ENCODE results near the gene WDPCP.

WDPCP gene

DNA sequence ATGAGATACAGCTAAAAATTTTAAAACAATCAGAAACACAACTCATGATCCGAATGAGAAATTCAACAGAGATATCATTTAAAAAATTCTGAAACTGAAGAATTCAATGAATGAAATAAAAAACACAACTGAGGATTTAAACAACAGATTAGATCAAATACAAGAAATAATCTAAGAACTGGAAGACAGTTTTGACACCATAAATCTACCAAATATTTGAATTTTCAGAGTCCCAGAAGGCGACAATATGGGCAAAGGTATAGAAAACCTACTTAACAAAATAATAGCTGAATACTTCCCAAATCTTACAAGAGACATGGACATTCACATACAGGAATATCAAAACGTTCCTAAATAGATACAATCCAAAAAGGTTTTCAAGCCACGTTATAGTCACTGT lies 315.7 kb downstream of the WDPCP start:
- DNase-seq (ENCODE audit: low read depth): no peak
- H3K4me3 ChIP-seq (ENCODE audit: low read depth, low read length): no peak overlapping the region
- TF ChIP-seq, protein P1, sequence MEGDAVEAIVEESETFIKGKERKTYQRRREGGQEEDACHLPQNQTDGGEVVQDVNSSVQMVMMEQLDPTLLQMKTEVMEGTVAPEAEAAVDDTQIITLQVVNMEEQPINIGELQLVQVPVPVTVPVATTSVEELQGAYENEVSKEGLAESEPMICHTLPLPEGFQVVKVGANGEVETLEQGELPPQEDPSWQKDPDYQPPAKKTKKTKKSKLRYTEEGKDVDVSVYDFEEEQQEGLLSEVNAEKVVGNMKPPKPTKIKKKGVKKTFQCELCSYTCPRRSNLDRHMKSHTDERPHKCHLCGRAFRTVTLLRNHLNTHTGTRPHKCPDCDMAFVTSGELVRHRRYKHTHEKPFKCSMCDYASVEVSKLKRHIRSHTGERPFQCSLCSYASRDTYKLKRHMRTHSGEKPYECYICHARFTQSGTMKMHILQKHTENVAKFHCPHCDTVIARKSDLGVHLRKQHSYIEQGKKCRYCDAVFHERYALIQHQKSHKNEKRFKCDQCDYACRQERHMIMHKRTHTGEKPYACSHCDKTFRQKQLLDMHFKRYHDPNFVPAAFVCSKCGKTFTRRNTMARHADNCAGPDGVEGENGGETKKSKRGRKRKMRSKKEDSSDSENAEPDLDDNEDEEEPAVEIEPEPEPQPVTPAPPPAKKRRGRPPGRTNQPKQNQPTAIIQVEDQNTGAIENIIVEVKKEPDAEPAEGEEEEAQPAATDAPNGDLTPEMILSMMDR (IDR thresholded peaks at IDR 0.05; ENCODE audit: low read depth, low read length): no peak
- TF ChIP-seq MYC (IDR thresholded peaks at IDR 0.05; ENCODE audit: low read depth, low read length): no peak
- TF ChIP-seq POLR2A (IDR thresholded peaks at IDR 0.05; ENCODE audit: extremely low read depth, insufficient read length): no peak
- TF ChIP-seq, protein P2, sequence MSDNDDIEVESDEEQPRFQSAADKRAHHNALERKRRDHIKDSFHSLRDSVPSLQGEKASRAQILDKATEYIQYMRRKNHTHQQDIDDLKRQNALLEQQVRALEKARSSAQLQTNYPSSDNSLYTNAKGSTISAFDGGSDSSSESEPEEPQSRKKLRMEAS (IDR thresholded peaks at IDR 0.05; ENCODE audit: low read depth, low read length): no peak

DNA sequence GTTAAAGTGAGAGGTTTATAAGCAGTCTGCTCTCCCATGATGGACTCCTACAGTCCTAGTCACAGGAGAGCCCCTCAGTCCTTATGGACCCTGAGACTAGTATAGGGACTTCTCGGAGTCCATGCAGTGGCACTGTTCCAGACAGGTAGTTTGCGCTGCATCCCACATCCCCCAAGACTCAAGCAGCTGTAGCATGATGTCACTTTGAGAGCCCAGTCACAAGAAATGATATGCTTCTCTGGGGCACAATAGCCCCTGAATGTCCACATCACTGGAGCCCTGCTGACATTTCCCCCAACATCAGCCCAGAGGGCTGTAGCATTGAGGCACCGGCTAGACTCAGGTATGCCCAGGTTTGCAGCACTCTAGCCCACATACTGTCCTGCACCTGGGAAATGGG lies 317.6 kb downstream of the WDPCP start:
- H3K4me3 ChIP-seq (ENCODE audit: low read depth, low read length): no peak overlapping the region
- DNase-seq (ENCODE audit: low read depth): no peak
- TF ChIP-seq MYC (IDR thresholded peaks at IDR 0.05; ENCODE audit: low read depth, low read length): no peak
- no peak for TF ChIP-seq POLR2A (IDR thresholded peaks at IDR 0.05; ENCODE audit: extremely low read depth, insufficient read length)

DNA sequence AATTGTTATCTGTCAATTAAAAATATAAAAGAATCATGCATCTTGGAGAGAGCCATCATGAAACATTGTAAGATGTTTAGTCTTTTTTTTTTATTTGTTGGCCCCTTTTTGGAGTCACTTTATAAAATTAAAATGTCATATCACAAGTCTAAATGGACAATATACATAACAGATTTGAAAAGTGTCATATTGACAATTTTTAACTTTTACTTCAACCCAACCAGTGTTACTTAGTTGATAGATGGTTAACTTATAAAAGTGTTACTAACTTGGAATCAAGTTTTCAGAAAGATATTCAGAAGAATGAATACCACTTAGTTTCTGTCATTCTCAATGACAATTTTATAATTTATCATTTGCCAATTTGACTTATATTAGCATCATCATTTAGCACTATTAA lies 319.3 kb downstream of the WDPCP start:
- no peak overlapping the region for H3K4me3 ChIP-seq (ENCODE audit: low read depth, low read length)
- DNase-seq (ENCODE audit: low read depth): no peak
- TF ChIP-seq POLR2A (IDR thresholded peaks at IDR 0.05; ENCODE audit: extremely low read depth, insufficient read length): no peak
- TF ChIP-seq, protein P1 (IDR thresholded peaks at IDR 0.05; ENCODE audit: low read depth, low read length): no peak
- TF ChIP-seq, protein P2 (IDR thresholded peaks at IDR 0.05; ENCODE audit: low read depth, low read length): no peak
- TF ChIP-seq MYC (IDR thresholded peaks at IDR 0.05; ENCODE audit: low read depth, low read length): no peak

DNA sequence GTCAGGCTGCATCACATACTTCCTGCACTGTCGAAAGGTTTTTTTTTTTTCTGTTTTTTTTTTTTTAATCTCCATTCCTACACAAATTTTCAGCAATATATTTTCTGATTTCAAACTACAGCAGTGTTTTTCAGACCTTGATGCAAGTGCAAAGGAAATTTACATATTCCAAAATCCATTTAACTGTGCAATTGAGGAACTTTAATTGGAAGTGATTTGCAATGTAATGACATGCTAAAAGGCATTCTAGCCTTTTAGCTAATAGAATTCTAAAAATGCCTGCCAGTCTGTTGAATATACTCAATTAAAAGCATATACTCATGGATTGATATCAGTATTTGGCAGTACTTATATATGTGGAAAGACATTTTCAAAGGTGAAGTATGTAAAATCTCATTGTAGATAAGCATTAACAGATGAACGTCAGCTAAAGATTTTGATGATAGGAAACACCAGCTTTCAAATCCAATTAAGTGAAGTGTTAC lies 327.1 kb downstream of the WDPCP start:
- no peak overlapping the region for H3K4me3 ChIP-seq (ENCODE audit: low read depth, low read length)
- TF ChIP-seq, protein P2 (IDR thresholded peaks at IDR 0.05; ENCODE audit: low read depth, low read length): no peak
- TF ChIP-seq MYC (IDR thresholded peaks at IDR 0.05; ENCODE audit: low read depth, low read length) (no peak), POLR2A (IDR thresholded peaks at IDR 0.05; ENCODE audit: extremely low read depth, insufficient read length) (no peak)
- TF ChIP-seq, protein P1 (IDR thresholded peaks at IDR 0.05; ENCODE audit: low read depth, low read length): no peak
- no peak for DNase-seq (ENCODE audit: low read depth)

DNA sequence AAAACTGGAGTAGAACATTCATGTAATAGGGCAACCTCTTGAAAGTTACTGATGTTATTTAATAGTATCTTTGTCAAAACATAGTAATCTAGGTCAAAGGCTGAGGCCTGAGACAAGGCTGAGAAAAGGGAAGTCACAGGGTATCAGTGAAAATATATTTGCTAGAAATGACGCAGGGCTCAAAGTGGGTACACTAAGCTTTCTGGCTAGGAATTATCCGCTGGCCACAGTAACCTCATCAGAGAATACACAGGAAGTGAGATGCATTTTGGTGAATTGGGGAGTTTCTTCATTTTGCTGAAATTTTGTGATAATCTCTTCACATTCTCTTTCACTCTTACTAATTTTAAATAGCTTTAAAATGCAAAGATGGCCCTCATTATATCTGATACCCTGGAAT lies 330.8 kb downstream of the WDPCP start:
- peak; percentile 1 for DNase-seq (ENCODE audit: low read depth)
- TF ChIP-seq, protein P2 (IDR thresholded peaks at IDR 0.05; ENCODE audit: low read depth, low read length): no peak
- TF ChIP-seq POLR2A (IDR thresholded peaks at IDR 0.05; ENCODE audit: extremely low read depth, insufficient read length) (no peak), MYC (IDR thresholded peaks at IDR 0.05; ENCODE audit: low read depth, low read length) (no peak)
- TF ChIP-seq, protein P1 (IDR thresholded peaks at IDR 0.05; ENCODE audit: low read depth, low read length): no peak
- no peak overlapping the region for H3K4me3 ChIP-seq (ENCODE audit: low read depth, low read length)

DNA sequence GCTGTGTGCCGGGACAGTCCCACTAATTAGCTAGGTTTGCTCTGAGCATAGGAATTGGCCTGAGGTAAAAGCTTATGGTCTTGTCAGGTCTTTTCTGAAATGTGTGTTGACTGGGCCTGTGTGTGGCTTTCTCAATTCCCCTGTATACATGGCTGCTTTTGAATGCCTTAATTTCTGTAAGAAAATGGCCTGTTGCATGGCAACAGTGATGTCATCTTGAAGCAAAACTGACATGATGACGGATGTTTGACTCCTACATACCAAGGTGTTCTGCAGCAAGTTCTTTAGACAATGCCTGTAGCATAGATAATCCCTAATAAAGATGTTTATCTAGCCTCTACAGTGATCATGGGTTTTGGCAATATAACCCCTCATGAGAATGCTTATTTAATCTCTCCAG lies 339.1 kb downstream of the WDPCP start:
- no peak for DNase-seq (ENCODE audit: low read depth)
- H3K4me3 ChIP-seq (ENCODE audit: low read depth, low read length): no peak overlapping the region
- TF ChIP-seq MYC (IDR thresholded peaks at IDR 0.05; ENCODE audit: low read depth, low read length): no peak

DNA sequence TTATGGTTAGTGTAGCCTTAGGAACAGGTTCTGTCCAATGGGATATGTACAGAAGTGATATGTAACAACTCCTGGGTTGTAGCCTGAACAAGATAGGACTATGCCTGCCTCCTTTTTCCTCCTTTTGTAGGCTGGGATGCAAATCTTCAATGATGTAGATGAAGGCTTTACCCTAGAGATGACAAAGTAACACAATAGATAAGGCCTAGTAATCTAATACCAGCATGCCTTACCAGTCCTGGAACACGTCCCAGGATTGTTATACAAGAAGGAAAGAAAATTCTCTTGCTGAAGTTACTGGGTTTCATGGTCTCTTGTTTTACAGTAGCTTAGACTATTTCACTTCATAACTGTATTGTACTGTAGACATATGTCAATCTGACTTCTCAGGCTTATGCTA lies 345.5 kb downstream of the WDPCP start:
- TF ChIP-seq, protein P2 (IDR thresholded peaks at IDR 0.05; ENCODE audit: low read depth, low read length): no peak
- TF ChIP-seq, protein P1 (IDR thresholded peaks at IDR 0.05; ENCODE audit: low read depth, low read length): no peak
- TF ChIP-seq POLR2A (IDR thresholded peaks at IDR 0.05; ENCODE audit: extremely low read depth, insufficient read length) (no peak), MYC (IDR thresholded peaks at IDR 0.05; ENCODE audit: low read depth, low read length) (no peak)
- DNase-seq (ENCODE audit: low read depth): no peak
- H3K4me3 ChIP-seq (ENCODE audit: low read depth, low read length): no peak overlapping the region

Measured in NB4 (cell line).